Trophoblast cell (in vitro differentiated cells and primary cell): ENCODE results near the gene CA6.
A peak's percentile ranks its signal among the peaks of the same experiment; 100 is the strongest.

Experiments used
- DNase-seq, 2 donors: peaks; one replicate each; pipeline ENCODE4 v3.0.0-alpha.2; 2016
- H2AFZ ChIP-seq: 2 replicates; pipeline ENCODE4 v1.6.1; 2013; ENCODE audit warnings: low read length, moderate library complexity, mild to moderate bottlenecking; ENCODE audit not compliant: insufficient read depth, poor library complexity
- H2AK5ac ChIP-seq: 2 replicates; pipeline ENCODE4 v1.6.1; 2013; ENCODE audit warnings: mild to moderate bottlenecking, low read length
- H2BK120ac ChIP-seq: 2 replicates; pipeline ENCODE4 v1.6.1; 2013; ENCODE audit warnings: low read length, mild to moderate bottlenecking, moderate library complexity; ENCODE audit not compliant: insufficient read depth, poor library complexity
- H2BK12ac ChIP-seq: 2 replicates; pipeline ENCODE4 v1.6.1; 2013; ENCODE audit warnings: mild to moderate bottlenecking, low read length, moderate library complexity
- H2BK5ac ChIP-seq: 2 replicates; pipeline ENCODE4 v1.6.1; 2013; ENCODE audit warnings: low read length, low read depth, moderate library complexity, mild to moderate bottlenecking; ENCODE audit not compliant: poor library complexity
- H3K14ac ChIP-seq: 2 replicates; pipeline ENCODE4 v1.6.1; 2013; ENCODE audit warnings: mild to moderate bottlenecking, low read length
- H3K18ac ChIP-seq: 2 replicates; pipeline ENCODE4 v1.6.1; 2013; ENCODE audit warnings: mild to moderate bottlenecking, low read length
- H3K23ac ChIP-seq: 2 replicates; pipeline ENCODE4 v1.6.1; 2013; ENCODE audit warnings: low read length
- H3K27ac ChIP-seq: 2 replicates; pipeline ENCODE4 v1.5.1; 2013; ENCODE audit warnings: low read depth, mild to moderate bottlenecking, inconsistent platforms, low read length, moderate library complexity
- H3K27me3 ChIP-seq: 2 replicates; pipeline ENCODE4 v1.6.1; 2013; ENCODE audit warnings: inconsistent platforms, mild to moderate bottlenecking, low read length, moderate library complexity; ENCODE audit not compliant: insufficient read depth
- H3K36me3 ChIP-seq, 2 experiments: 1 replicate in 1 of 2; 2 replicates in 1 of 2; pipeline ENCODE4 v1.6.1; 2013; ENCODE audit warnings: low read length in 2 of 2, mild to moderate bottlenecking in 2 of 2, moderate library complexity in 1 of 2; ENCODE audit not compliant: insufficient read depth in 2 of 2, control insufficient read depth in 1 of 2
- H3K4ac ChIP-seq: 2 replicates; pipeline ENCODE4 v1.6.1; 2013; ENCODE audit warnings: low read depth, mild to moderate bottlenecking, low read length, moderate library complexity
- H3K4me1 ChIP-seq, 2 experiments: 1 replicate in 1 of 2; 2 replicates in 1 of 2; pipeline ENCODE4 v1.6.1; 2013; ENCODE audit warnings: low read length in 2 of 2, mild to moderate bottlenecking in 2 of 2, moderate library complexity in 1 of 2; ENCODE audit not compliant: insufficient read depth in 2 of 2, control insufficient read depth in 1 of 2
- H3K4me2 ChIP-seq: 2 replicates; pipeline ENCODE4 v1.6.1; 2013; ENCODE audit warnings: inconsistent platforms, mild to moderate bottlenecking, low read length, moderate library complexity
- H3K4me3 ChIP-seq: 2 replicates; pipeline ENCODE4 v1.5.1; 2013; ENCODE audit warnings: mild to moderate bottlenecking, low read depth, low read length, inconsistent platforms
- H3K79me1 ChIP-seq: one replicate; pipeline ENCODE4 v1.6.1; 2013; ENCODE audit warnings: low read length
- H3K79me2 ChIP-seq: 2 replicates; pipeline ENCODE4 v1.6.1; 2013; ENCODE audit warnings: low read length, mild to moderate bottlenecking; ENCODE audit not compliant: control insufficient read depth, insufficient read depth, poor library complexity
- H3K9ac ChIP-seq: 2 replicates; pipeline ENCODE4 v1.6.1; 2013; ENCODE audit warnings: mild to moderate bottlenecking, low read length
- H3K9me3 ChIP-seq: 2 replicates; pipeline ENCODE4 v1.6.1; 2013; ENCODE audit warnings: low read depth, mild to moderate bottlenecking, control low read depth, inconsistent platforms, low read length; ENCODE audit not compliant: insufficient read depth
- H4K12ac ChIP-seq: 2 replicates; pipeline ENCODE4 v1.6.1; 2013; ENCODE audit warnings: low read depth, mild to moderate bottlenecking, low read length, moderate library complexity
- H4K8ac ChIP-seq: 2 replicates; pipeline ENCODE4 v1.6.1; 2013; ENCODE audit warnings: low read depth, mild to moderate bottlenecking, low read length, moderate library complexity
- H4K91ac ChIP-seq: one replicate; pipeline ENCODE4 v1.6.1; 2013; ENCODE audit warnings: low read depth, mild to moderate bottlenecking, low read length, moderate library complexity
- WGBS: extraction: QIAGEN DNeasy Blood & Tissue Kit; methylation state at CpG from one replicate; pipeline ENCODE4 v1.1.7; 2013; ENCODE audit warnings: missing lambda C conversion rate; ENCODE audit not compliant: insufficient read length, insufficient coverage; ENCODE audit errors: extremely low coverage; 5-methylcytosine and 5-hydroxymethylcytosine counted together

Gene CA6

DNA sequence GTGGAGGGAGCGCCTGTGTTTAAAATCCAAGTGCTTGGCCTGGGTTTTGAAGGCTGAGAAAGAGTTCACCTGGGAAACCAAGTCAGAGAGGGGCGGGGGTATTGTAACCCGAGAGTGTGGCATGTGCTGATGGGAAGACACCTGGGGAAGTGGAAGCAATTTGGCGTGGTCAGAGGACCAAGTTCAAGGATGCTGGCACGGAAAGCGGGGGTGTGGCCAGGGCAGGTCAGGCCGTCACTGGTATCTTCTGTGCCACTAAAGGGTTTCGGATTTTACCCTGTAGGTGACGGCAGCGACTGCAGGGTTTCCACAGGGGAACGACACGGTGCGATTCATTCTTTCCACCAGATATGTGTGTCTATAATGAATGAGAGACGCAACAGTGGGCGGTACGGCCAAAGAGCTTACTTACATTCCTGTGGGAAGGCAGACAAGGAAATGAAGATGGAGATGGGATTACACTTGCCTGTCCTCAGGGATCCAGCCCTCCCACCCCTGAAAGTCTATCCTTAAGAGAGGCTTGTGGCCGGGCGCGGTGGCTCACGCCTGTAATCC, 31.3 kb downstream of the CA6 start:
- Histone ChIP-seq H2BK5ac (no peak overlapping the region), H3K23ac (no peak overlapping the region), H4K8ac (no peak overlapping the region), H4K12ac (no peak overlapping the region), H3K27me3 (no peaks in the 10 kb centered on the region), H3K9ac (no peak overlapping the region), H3K79me2 (no peaks in the 10 kb centered on the region), H3K14ac (no peak overlapping the region), H3K9me3 (peaks cover 2% of the 10 kb centered on the region), H3K4ac (no peak overlapping the region), H2AFZ (no peak overlapping the region), H2BK120ac (no peak overlapping the region), H2AK5ac (no peak overlapping the region), H4K91ac (no peak overlapping the region), H3K4me2 (no peak overlapping the region), H3K79me1 (no peaks in the 10 kb centered on the region), H3K36me3 (no peaks in the 10 kb centered on the region), H3K27ac (no peak overlapping the region), H3K4me1 (no peaks in the 10 kb centered on the region), H2BK12ac (no peak overlapping the region), H3K4me3 (peak overlapping the region; percentile 34), H3K18ac (no peak overlapping the region)
- WGBS, result no CpG with 5 or more reads among the region's 20 CpGs
- peak in 1 of 2 donors; percentile 60 for DNase-seq

DNA sequence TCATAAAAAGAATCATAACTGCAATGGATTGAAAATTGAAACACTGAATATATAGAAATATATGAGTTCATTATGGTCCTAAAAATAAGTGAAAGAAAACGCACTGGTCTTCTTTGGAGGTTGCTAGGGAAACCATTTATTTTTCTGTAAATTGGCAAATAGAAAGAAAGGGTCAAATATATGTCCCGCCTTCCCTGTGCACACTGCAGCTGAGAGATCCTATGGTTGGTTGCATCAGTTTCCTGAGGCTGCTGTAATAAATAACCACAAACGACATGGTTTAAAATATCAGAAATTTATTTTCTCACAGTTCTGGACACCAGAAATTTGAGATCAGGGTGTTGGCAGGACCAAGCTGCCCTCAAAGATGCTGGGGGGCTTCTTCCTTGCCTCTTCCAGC, 35.0 kb downstream of the CA6 start:
- H3K14ac ChIP-seq, result no peak overlapping the region
- no peak overlapping the region for H2AK5ac ChIP-seq
- whole genome bisulfite sequencing, result no CpG with 5 or more reads among the region's 3 CpGs
- H4K91ac ChIP-seq, result no peak overlapping the region
- no peak overlapping the region for H3K4ac ChIP-seq
- H4K12ac ChIP-seq, result no peak overlapping the region
- no peak overlapping the region for H3K9ac ChIP-seq
- H3K4me2 ChIP-seq, result no peak overlapping the region
- no peaks in the 10 kb centered on the region for H3K4me1 ChIP-seq
- H3K36me3 ChIP-seq, result no peaks in the 10 kb centered on the region
- no peak overlapping the region for H3K23ac ChIP-seq
- H3K27me3 ChIP-seq, result no peaks in the 10 kb centered on the region
- H2BK5ac ChIP-seq, result no peak overlapping the region
- H3K18ac ChIP-seq, result no peak overlapping the region
- H3K27ac ChIP-seq, result no peak overlapping the region
- peaks cover 3% of the 10 kb centered on the region for H3K9me3 ChIP-seq
- no peak overlapping the region for H2BK120ac ChIP-seq
- no peak overlapping the region for H2BK12ac ChIP-seq
- H2AFZ ChIP-seq, result no peak overlapping the region
- no peaks in the 10 kb centered on the region for H3K79me1 ChIP-seq
- H3K4me3 ChIP-seq, result no peak overlapping the region
- H4K8ac ChIP-seq, result no peak overlapping the region
- no peaks in the 10 kb centered on the region for H3K79me2 ChIP-seq
- no peak for DNase-seq

DNA sequence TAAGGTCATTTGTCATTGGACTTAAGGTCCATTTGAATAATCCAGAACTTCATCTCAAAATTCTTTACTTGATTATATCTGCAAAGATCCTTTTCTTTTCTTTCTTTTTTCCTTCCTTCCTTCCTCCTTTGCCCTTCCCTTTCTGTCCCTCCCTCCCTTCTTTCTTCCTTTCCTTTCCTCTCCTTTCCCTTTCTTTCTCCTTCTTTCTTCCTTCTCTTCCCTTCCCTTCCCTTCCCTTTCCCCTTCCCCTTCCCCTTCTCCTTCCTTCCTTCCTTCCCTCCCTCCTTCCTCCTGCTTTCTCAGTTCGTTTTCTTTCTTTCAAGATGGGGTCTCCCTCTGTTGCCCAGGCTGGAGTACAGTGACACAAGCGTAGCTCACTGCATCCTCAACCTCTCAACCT, 35.5 kb downstream of the CA6 start:
- H2AFZ ChIP-seq, result no peak overlapping the region
- H2BK120ac ChIP-seq, result no peak overlapping the region
- no peak overlapping the region for H2AK5ac ChIP-seq
- H2BK5ac ChIP-seq, result no peak overlapping the region
- H3K4ac ChIP-seq, result no peak overlapping the region
- peaks cover 3% of the 10 kb centered on the region for H3K9me3 ChIP-seq
- H3K4me2 ChIP-seq, result no peak overlapping the region
- no peak overlapping the region for H3K4me3 ChIP-seq
- DNase-seq, result no peak
- H3K23ac ChIP-seq, result no peak overlapping the region
- H4K8ac ChIP-seq, result no peak overlapping the region
- no peak overlapping the region for H4K12ac ChIP-seq
- no peak overlapping the region for H3K27ac ChIP-seq
- WGBS, result no CpG with 5 or more reads among the region's 2 CpGs
- no peaks in the 10 kb centered on the region for H3K27me3 ChIP-seq
- no peak overlapping the region for H3K14ac ChIP-seq
- no peaks in the 10 kb centered on the region for H3K36me3 ChIP-seq
- H3K9ac ChIP-seq, result no peak overlapping the region
- H3K18ac ChIP-seq, result no peak overlapping the region
- H3K79me2 ChIP-seq, result no peaks in the 10 kb centered on the region
- H2BK12ac ChIP-seq, result no peak overlapping the region
- H3K79me1 ChIP-seq, result no peaks in the 10 kb centered on the region
- peaks cover 0 to 2% of the 10 kb centered on the region in 2 experiments for H3K4me1 ChIP-seq
- H4K91ac ChIP-seq, result no peak overlapping the region

DNA sequence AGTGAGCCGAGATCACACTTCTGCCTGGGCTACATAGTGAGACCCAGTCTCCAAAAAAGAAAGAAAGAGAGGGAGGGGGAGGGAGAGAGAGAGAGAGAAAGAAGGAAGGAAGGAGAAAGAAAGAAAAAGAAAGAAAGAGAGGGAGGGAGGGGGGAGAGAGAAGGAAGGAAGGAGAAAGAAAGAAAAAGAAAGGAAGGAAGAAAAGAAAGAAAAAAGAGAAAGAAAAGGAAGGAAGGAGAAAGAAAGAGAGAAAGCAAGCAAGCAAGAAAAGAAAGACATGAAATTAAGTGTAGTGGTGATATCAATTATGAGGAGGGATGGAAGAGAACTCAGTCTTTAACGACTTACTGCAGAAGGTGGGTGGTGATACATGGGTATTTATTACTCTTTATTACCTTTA, 38.5 kb downstream of the CA6 start:
- Histone ChIP-seq H3K23ac (no peak overlapping the region), H3K79me2 (no peaks in the 10 kb centered on the region), H3K4me2 (no peak overlapping the region), H3K27ac (no peak overlapping the region), H3K4me3 (no peak overlapping the region), H4K8ac (no peak overlapping the region), H4K91ac (no peak overlapping the region), H3K4me1 (peaks cover 0 to 3% of the 10 kb centered on the region in 2 experiments), H2BK12ac (no peak overlapping the region), H3K9ac (no peak overlapping the region), H3K18ac (no peak overlapping the region), H3K4ac (no peak overlapping the region), H2AFZ (no peak overlapping the region), H3K36me3 (no peaks in the 10 kb centered on the region), H3K79me1 (no peaks in the 10 kb centered on the region), H3K27me3 (no peaks in the 10 kb centered on the region), H3K14ac (no peak overlapping the region), H2BK5ac (no peak overlapping the region), H2BK120ac (no peak overlapping the region), H3K9me3 (peaks cover 3% of the 10 kb centered on the region), H2AK5ac (no peak overlapping the region), H4K12ac (no peak overlapping the region)
- no peak for DNase-seq
- no CpG with 5 or more reads among the region's 2 CpGs for WGBS
